PC-9 (cell line): Measurements from ENCODE around the gene EEF1AKMT3.

ENCODE experiments used
- CTCF ChIP-seq: fragments of 200-600 bp; sonication (generic); conservative IDR thresholded peaks from 2 replicates; pipeline ENCODE4 v1.6.1; 2017; ENCODE audit warnings: mixed run types, antibody characterized with exemption, mild to moderate bottlenecking, moderate library complexity
- EZH2 ChIP-seq: fragments of 200-600 bp; sonication (generic); IDR thresholded peaks from 2 replicates; pipeline ENCODE4 v1.8.0; 2017; ENCODE audit warnings: antibody characterized with exemption, low read depth

GRCh38 chr12:57723630-57723962 is 48.8 kb upstream of the EEF1AKMT3 start:
- TF ChIP-seq CTCF = no peak
- no peak for TF ChIP-seq EZH2
